D721Med (cell line): ENCODE measurements around the gene PTPN6.

Experiments
- DNase-seq: peaks from one replicate; pipeline ENCODE4 v3.0.0; 2011; ENCODE audit warnings: low spot score; ENCODE audit not compliant: insufficient read length
- FAIRE-seq: peaks from 2 replicates; lab custom pipeline; 2011; peaks lifted over from hg19 to GRCh38; lab: Jason Lieb, UNC
- TF ChIP-seq, protein P1 (sequence below): IDR thresholded peaks from 2 replicates; pipeline ENCODE4 v1.5.1; 2012; ENCODE audit warnings: mild to moderate bottlenecking, control low read depth; ENCODE audit not compliant: insufficient read depth; ENCODE audit errors: missing control alignments

PTPN6 gene

DNA sequence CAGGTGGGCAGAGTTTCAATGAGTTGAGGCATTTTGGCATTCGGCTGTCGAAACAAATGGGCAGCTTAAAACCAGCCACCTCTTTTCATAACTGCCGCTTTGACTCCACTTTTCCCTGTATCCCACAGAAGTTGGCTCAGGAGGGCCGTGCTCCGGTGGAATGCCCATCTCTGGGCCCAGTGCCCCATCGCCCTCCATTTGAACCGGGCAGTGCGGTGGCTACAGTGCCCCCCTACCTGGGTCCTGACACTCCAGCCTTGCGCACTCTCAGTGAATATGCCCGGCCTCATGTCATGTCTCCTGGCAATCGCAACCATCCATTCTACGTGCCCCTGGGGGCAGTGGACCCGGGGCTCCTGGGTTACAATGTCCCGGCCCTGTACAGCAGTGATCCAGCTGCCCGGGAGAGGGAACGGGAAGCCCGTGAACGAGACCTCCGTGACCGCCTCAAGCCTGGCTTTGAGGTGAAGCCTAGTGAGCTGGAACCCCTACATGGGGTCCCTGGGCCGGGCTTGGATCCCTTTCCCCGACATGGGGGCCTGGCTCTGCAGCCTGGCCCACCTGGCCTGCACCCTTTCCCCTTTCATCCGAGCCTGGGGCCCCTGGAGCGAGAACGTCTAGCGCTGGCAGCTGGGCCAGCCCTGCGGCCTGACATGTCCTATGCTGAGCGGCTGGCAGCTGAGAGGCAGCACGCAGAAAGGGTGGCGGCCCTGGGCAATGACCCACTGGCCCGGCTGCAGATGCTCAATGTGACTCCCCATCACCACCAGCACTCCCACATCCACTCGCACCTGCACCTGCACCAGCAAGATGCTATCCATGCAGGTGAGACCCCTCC lies 12.6 kb upstream of the PTPN6 start:
- DNase-seq (no peak), FAIRE-seq (no peak)

DNA sequence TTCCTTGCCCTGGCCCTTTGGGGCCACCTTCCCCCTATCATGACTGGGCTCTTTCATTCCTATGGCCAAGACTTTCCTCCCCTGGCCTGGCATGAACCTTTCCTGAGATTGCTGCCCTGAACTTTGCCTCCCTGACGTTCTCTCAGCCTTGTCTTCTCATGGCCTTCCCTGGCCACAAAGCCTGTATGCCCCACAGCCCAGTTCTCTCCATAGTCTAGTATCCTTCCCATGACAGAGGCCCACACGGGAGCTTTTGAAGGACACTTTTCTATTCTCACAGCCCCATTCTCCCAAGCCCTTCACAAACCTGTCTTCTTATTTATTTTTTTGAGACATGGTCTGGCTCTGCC lies 12.0 kb upstream of the PTPN6 start:
- FAIRE-seq (no peak), DNase-seq (no peak)
- TF ChIP-seq, protein P1, sequence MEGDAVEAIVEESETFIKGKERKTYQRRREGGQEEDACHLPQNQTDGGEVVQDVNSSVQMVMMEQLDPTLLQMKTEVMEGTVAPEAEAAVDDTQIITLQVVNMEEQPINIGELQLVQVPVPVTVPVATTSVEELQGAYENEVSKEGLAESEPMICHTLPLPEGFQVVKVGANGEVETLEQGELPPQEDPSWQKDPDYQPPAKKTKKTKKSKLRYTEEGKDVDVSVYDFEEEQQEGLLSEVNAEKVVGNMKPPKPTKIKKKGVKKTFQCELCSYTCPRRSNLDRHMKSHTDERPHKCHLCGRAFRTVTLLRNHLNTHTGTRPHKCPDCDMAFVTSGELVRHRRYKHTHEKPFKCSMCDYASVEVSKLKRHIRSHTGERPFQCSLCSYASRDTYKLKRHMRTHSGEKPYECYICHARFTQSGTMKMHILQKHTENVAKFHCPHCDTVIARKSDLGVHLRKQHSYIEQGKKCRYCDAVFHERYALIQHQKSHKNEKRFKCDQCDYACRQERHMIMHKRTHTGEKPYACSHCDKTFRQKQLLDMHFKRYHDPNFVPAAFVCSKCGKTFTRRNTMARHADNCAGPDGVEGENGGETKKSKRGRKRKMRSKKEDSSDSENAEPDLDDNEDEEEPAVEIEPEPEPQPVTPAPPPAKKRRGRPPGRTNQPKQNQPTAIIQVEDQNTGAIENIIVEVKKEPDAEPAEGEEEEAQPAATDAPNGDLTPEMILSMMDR: no peak

More for the DNA sequence above, 12.6 kb upstream of the PTPN6 start:
- TF ChIP-seq, protein P1: no peak

DNA sequence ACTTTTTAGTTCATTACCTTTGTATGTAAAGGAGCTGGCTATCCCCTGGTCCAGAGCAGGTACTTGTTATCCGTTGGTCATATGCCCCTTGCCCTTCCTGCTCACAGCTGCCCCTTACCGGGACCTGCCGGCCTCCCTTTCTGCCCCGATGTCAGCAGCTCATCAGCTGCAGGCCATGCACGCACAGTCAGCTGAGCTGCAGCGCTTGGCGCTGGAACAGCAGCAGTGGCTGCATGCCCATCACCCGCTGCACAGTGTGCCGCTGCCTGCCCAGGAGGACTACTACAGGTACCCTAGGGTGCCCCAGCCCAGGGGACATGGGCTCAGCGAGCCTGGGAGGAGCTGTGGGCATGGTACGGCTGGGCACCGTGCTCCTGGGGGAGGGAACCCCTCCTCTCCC lies 9.9 kb upstream of the PTPN6 start:
- no peak for FAIRE-seq
- TF ChIP-seq, protein P1: no peak
- DNase-seq: no peak

DNA sequence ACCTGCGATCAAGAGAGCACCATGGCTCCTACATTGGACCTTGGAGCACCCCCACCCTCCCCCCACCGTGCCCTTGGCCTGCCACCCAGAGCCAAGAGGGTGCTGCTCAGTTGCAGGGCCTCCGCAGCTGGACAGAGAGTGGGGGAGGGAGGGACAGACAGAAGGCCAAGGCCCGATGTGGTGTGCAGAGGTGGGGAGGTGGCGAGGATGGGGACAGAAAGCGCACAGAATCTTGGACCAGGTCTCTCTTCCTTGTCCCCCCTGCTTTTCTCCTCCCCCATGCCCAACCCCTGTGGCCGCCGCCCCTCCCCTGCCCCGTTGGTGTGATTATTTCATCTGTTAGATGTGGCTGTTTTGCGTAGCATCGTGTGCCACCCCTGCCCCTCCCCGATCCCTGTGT lies 9.4 kb upstream of the PTPN6 start:
- TF ChIP-seq, protein P1: no peak
- no peak for DNase-seq
- FAIRE-seq: no peak

DNA sequence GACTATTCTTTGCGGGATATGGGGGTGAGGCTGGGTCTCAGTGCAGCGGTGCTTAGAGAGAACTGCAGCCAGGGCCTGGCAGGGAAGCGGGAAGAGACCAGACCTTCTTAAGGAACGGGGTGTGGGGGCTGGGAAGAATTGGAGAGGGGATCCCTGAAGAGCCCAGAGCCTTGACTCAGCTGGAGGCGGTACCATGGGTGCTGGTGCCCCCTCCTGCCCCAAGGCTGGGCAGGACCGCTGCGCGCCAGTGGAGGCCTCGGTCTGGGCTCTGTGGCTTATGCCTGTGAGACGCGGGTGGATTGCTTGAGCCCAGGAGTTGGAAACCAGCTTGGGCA lies 8.9 kb upstream of the PTPN6 start:
- TF ChIP-seq, protein P1: no peak
- FAIRE-seq (no peak), DNase-seq (no peak)

DNA sequence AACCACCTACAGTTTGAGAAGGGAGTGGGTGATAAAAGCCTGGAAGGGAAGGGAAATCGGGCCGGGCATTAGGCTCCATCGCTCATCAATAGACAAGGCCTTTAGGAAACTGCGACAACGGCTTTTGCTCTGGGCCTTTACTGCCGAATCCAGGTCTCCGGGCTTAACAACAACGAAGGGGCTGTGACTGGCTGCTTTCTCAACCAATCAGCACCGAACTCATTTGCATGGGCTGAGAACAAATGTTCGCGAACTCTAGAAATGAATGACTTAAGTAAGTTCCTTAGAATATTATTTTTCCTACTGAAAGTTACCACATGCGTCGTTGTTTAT lies 7.8 kb upstream of the PTPN6 start:
- TF ChIP-seq, protein P1: no peak
- FAIRE-seq (no peak), DNase-seq (peak; percentile 93)

DNA sequence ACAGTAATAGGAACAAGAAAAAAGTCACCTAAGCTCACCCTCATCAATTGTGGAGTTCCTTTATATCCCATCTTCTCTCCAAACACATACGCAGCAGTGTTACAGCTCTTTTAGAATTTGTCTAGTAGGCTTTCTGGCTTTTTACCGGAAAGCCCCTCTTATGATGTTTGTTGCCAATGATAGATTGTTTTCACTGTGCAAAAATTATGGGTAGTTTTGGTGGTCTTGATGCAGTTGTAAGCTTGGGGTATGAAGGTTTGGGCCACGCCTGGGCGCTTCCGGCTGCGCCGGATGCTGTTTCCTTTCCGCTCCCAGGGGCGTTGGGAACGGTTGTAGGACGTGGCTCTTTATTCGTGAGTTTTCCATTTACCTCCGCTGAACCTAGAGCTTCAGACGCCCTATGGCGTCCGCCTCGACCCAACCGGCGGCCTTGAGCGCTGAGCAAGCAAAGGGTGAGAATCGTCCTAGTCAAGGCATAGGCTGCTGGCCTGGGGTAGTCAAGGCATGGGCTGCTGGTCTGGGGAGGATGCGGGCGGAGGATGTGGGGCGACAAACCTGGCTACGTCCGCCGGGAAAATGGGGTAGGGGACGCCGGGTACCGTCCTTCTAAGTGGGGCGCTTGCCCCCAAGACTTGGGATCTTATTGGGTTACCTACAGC lies 7.3 kb upstream of the PTPN6 start, which contains the start of the genes C12orf57 and RNU7-1:
Gene C12orf57, plus strand, starts transcription at position 301 of the 659 bp plus-strand sequence. Its CDS starts 100 bp downstream, at position 401.
Gene RNU7-1, plus strand, starts transcription at position 95 of the 659 bp plus-strand sequence.
- no peak for DNase-seq
- no peak for FAIRE-seq
- TF ChIP-seq, protein P1: no peak
